Astrocyte of the spinal cord (primary cell): ENCODE measurements around the gene SAAL1.

Experiments used
- DNase-seq: peaks from one replicate; pipeline ENCODE4 v3.0.0; 2011; ENCODE audit warnings: low read depth, low spot score
- H3K4me3 ChIP-seq: 2 replicates; pipeline ENCODE4 v1.5.1; 2011; ENCODE audit warnings: low read depth, mild to moderate bottlenecking, low read length, moderate library complexity
- in situ Hi-C: cut with HindIII; loops from 2 replicates; pipeline ENCODE4 v1.10.0; 2017; ENCODE audit warnings: low sequenced_read_pairs
- TF ChIP-seq, protein P1 (sequence below): IDR thresholded peaks from 2 replicates; pipeline ENCODE4 v1.5.1; 2012; ENCODE audit warnings: low read depth, mild to moderate bottlenecking, low read length, inconsistent platforms

The SAAL1 gene

DNA sequence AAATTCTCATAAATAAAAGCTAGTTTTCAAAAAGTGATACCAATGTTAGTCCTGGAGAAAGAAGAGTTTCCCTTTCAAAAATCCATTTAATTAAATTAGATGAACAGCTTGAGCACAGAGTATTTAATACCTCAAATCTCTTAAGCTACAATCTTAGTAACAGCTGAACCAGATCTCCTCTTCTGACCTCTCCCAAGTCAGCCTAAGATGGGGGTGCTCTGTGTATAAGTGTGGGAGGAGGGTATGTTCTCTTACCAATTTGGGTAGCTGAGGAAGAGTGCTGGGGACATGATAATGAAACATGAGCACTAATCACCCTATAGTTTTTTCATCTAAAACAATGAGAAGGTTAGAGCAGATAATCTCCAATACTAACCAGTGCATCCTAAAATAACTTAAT is 69.4 kb downstream of the SAAL1 start:
- in situ Hi-C loops, result no loop called here

More for the DNA sequence above, 69.4 kb downstream of the SAAL1 start:
- TF ChIP-seq, protein P1, sequence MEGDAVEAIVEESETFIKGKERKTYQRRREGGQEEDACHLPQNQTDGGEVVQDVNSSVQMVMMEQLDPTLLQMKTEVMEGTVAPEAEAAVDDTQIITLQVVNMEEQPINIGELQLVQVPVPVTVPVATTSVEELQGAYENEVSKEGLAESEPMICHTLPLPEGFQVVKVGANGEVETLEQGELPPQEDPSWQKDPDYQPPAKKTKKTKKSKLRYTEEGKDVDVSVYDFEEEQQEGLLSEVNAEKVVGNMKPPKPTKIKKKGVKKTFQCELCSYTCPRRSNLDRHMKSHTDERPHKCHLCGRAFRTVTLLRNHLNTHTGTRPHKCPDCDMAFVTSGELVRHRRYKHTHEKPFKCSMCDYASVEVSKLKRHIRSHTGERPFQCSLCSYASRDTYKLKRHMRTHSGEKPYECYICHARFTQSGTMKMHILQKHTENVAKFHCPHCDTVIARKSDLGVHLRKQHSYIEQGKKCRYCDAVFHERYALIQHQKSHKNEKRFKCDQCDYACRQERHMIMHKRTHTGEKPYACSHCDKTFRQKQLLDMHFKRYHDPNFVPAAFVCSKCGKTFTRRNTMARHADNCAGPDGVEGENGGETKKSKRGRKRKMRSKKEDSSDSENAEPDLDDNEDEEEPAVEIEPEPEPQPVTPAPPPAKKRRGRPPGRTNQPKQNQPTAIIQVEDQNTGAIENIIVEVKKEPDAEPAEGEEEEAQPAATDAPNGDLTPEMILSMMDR, result no peak
- no peak overlapping the region for H3K4me3 ChIP-seq
- no peak for DNase-seq
